NCI-H345 (cell line): ENCODE data around the gene PLCB1.
A peak's percentile ranks its signal among the peaks of the same experiment; 100 is the strongest.
"Not testable (repeated sequence)": the region's sequence is repeated elsewhere in the genome, so short reads cannot be mapped to it uniquely, and the experiment has no call there.

Source experiments
- DNase-seq: peaks from one replicate; lab custom pipeline; 2025; lab: John Stamatoyannopoulos, UW

The PLCB1 gene

DNA sequence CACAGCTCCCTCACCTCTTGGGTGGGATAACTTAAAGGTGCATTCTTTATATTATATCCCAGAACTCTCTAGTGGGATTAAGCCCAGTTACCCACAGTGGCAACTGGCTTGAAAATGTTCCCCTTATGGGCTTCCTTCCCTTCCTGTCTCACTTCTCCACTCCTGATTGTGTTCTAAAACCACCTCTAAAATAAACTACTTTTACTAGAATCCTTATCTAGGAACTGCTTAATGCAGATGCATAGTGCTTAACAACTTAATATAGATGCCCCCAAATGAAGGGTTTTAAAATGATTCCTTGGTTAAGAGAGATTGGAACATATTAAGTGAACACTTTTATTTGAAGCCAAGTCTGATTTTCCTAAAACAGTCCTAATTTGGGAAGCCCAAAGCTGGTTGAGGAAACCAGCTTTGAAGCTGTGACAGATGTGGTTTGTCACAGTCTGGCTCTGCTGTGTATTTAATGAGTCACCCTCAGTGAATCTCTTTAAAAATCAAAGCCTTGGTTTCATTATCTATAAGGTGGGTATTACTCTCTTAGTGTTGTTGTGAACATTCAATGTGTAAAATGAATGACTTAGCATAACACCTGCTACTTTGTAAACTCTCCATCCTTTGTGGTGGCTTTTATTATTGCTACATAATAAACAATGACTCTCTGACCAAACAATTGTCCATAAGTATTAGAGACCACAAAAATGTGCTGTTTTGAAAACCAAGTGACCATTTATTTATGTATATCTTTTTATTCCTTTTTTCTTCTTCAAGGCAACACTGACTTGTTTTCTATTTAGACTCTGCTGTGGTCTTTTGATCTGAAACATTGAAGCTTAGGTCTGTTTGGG is 24.4 kb downstream of the PLCB1 start:
- DNase-seq: peak; percentile 77

DNA sequence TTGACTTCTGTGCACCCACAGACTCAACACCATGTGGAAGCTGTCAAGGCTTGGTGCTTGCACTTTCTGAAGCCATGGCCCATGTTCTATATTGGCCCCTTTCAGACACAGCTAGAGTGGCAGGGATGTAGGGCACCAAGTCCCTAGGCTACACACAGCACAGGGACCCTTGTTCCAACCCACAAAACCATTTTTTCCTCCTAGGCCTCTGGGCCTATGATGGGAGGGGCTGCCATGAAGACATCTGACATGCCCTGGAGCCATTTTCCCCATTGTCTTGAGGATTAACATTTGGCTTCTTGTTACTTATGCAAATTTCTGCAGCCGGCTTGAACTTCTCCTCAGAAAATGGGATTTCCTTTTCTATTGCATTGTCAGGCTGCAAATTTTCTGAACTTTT is 27.2 kb downstream of the PLCB1 start:
- DNase-seq: not testable (repeated sequence)

DNA sequence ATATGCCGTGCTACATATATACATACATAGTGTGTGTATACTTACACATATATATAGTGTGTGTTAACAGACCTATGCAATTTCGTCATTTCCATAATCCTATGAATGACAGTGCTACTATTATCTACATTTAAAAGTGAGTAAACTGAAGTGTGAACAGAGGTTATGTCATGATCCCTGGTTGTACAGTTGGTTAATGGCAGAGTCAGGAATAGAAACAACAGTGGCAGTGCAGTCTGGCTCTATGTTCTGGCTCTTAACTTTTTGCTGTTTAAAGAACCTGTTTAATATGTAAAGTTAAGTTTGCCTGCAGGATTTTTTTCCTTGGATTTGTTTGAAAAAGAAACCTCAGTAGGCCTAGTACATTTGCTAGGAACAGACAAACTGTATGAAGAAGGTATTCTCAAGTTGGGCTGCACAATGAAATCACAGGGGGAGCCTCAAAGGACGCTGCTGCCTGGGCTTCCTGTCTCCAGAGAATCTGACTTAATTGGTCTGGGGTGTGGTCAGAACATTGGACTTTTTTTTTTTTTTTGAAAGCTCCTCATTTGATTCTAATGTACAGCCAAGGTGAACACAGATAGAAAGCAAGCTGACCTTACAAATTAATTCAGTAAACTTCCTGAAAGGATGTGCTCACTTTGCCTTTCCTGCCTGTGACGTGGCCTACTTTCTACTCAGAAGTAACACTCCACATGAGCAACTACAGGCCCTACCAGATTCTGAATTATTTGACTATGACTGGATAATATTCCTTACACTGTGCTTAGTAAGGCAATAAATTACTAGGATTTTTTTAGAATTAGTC is 29.4 kb downstream of the PLCB1 start:
- DNase-seq: no peak

DNA sequence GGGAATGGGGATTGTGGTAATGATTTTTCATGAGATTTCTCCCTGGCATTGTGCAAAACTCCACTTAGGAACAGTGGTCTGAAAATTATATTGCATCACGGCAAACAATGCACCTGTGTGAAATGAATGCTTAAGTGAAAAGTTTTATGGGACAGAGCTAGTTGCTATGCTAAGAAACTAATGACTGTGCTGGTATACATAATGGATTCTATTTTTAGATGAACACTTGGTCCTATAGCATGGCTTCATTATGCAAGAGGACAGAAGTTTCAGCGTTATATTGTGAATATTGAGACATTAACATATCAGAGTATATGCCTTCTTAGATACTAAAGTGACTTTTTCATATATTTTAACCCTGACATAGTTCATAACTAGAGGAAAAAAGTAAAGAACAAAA is 30.5 kb downstream of the PLCB1 start:
- DNase-seq: no peak

DNA sequence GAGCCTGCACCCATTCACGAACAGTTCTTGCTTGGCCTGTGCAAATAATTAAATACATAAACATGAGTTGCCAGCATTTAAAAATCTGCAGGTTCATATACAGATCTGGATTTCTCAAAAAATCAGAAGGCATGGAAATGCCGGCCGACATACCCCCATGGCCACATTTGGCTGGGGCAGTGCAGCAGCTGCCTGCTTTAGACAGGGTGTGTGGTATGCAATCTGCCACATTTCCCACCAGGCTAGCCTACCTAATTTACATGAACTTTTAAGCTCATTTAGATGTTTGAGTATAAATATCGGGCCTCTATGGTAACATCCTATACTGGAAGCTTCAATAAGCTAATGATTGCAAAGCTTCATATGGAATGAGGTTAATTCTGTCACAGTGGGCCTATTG is 31.5 kb downstream of the PLCB1 start:
- DNase-seq: no peak

DNA sequence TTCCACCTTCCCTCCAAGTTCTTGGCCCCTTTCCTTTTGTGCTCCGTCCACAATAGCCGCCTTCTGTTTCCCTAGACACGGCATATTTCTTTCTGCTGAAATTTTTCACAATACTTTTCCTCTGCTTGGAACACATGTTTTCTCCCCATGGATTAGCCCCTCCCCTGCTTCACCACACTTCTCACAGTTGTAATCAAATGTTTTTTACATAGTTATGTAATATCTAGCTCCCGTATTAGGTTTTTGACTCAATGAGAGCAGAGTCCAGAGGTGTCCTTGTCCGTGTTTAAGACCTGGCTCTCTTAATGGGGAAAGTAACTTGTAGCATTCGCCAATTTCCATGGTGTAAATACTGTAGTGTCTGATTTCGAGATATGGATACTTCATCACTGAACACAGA is 34.7 kb downstream of the PLCB1 start:
- no peak for DNase-seq

DNA sequence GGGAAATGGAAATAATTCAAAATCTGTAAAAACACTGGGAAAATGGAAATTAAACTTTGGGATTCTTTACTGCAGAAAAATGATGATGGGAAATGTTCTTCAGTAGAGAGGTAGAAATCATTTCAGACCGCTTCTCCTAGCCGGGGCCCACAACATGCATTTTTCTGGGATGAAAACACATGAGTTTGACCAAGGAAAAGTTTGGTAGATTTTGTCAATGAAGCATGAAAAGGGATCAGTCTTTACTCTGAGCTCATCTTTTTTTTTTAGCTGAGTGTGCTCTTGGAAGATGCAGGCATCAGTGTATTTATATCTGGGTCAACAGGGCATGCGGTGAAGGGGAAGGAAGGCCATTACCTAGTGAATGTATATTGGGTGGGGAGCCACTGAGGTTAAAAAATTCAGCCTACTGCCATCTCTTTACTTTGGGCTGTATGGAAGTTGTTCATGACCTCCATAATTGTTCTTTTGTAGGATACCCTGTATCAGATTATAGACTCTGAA is 36.8 kb downstream of the PLCB1 start:
- DNase-seq: no peak

DNA sequence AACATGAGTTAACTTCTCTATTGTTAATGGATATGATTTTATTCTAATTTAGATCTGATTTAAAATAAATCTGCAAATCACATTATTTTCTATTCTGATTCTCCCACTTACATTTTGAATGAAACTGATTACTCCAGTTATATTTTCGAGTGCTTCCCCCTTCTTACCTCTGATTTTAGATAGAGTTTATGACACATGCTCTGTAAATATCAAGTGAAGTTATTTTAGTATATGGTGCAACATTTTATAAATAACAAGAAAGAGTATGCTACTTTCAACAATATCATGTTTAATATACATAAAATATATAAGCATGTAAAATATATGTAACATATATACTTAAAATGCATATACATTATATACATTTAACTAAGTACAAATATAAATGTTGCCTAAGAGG is 38.9 kb downstream of the PLCB1 start:
- no peak for DNase-seq

DNA sequence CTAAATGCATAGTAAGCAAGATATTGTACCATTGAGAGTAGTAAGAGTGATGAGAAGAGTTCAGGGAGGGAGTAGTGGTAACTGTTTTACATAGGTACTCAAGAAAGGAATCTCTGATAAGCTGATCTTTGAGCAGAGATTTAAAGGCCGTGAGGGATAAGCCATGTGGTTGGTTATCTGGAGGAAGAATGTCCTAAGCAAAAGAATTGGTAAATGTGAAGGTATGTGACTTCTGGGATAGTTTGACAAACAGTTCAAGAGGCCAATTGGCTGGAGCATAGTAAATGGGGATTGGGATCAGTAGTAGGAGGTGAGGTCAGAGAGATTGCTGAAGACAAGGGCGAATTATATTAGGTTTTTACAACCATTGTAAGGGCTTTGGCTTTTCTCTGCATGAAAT is 40.1 kb downstream of the PLCB1 start:
- DNase-seq: no peak

DNA sequence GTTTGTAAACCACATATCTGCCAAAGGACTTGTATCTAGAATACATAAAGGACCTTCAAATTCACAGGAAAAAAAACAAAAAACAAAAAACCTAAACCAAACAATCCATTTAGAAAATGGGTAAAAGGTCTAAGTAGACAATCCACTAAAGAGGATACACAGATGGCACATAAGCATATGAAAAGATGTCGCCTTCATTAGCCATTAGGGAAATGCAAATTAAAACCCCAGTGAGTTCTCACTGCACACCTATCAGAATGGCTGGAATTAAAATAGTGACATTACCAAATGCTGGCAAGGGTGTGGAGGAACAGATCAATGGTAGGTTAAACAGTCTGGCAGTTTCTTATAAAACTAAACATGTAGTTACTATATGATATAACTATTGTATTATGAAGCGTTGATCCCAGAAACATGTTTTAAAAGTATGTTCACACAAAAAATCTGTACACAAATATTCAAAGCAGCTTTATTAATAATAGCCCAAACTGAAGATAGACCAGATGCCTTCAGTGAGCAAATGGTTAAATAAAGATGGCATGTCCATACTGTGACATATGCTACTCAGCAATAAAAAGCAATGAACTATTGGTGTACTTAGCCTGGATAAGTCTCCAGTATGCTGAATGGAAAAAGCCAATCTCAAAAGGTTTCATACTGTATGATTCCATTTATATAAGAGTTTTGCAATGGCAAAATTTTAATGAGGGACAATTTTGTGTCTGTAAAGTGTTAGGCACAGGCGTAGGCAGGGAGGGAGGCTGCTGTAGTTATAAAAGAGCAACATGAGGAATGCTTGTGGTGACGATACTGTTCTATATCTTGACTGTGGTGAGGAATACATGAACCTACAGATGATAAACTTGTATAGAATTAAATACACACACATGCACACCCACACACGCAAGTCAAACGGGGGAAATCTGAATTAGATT is 43.9 kb downstream of the PLCB1 start:
- no peak for DNase-seq

DNA sequence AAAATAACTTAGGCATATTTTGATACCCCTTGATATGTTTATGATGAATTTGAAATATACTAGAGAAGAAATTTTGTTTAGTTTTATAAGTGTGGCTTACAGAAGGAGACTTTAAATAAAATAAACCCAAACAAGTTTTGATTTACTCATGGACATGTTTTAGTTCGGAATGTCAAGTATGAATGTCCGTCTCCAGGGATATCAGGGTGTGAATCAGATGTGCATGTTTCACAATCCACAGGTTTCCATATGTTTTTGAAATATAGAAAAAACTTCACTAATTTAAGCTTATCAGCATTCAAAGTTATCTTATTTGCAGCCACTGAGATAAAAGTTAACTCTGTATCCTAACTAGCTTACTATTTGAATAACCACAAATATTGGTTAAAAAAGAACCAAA is 51.5 kb downstream of the PLCB1 start:
- DNase-seq: no peak

DNA sequence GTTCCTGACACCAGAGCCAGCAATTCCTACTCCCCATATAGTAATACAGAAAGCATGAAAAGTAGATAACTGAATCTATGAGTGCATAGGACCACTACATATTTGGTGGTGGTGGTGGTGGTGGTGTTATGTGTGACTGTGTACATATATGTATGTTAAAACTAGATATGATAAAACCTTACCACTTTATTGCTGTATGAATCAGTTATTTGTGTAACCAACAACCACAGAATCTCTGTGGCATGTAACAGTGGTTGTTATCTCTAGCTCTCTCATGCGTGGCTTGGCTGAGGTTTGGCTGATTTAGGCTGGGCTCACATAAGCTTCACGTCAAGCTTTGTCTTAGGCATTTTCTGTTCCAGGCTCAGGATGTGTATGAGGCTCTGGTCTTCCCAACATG is 55.7 kb downstream of the PLCB1 start:
- DNase-seq: no peak

DNA sequence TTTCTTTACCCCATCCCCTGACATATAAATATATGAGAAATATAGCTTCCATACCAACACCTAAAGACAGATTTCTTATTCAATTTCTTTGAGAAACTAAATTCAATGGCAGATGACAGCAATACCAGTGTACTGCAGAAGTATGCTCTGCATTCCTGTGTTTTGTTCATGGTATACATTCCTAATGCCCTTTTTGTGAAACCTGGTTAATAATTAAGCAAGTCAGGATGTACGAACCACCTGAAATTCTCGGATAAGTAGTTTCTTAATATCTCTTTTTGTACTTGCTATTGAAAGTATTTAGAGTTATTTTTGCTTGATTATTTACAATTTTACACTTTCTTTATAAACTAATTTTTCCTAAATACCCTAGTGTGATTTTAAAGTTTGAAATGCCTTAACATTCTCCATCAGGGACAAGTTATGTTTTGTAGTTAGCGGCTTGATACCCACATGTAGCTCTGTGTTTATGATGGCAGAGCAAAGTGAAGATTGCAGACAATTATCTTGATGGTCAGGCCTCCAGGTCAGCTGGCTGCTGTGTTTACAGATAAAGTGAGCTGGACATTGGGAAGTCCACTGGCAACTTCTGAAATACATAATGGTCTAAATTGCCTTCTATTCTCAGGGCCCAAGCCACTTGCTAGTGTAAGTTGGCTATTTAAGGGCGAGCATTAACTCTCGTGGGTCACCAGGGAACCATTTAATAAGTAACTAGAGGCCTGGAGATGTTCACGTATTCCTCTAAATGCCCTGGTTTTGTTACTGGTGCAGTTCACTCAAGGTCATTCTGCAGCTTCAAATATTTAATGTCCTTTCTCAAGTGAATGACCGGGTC is 58.2 kb downstream of the PLCB1 start:
- DNase-seq: no peak

DNA sequence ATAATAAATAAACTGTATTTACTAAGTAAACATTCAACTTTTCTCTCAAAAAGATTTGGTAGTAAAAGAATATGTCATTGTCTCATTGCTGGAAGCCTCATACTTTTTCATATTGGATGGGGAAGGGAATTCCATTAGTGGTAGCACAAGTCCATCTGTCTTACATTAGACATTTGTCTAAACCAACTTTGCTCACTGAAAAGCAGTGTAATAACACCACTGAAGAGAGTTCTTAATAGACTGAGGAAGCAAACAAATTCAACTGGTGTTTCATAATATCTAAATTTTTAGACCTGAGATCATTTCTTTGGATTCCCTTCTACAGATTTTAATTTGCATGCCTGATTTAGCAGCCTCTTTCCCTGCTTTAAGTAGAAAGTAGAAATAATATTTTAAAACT is 62.7 kb downstream of the PLCB1 start:
- no peak for DNase-seq

DNA sequence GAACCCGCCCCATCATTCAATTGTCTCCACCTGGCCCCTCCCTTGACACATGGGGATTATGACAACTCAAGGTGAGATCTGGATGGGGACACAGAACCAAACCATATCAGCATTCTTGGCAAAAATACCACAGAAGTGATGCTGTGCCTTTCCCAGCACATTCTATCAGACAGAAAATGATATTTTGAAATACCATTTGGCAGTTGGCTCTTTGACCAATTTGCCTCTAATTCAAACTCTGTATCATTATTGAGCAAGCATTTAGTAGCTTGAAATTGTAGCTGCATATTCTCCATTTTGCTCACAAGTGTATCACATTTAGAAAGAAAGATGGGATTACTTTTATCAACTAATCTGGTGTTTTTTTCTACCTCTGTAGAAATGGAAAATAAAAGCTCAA is 64.0 kb downstream of the PLCB1 start:
- no peak for DNase-seq

DNA sequence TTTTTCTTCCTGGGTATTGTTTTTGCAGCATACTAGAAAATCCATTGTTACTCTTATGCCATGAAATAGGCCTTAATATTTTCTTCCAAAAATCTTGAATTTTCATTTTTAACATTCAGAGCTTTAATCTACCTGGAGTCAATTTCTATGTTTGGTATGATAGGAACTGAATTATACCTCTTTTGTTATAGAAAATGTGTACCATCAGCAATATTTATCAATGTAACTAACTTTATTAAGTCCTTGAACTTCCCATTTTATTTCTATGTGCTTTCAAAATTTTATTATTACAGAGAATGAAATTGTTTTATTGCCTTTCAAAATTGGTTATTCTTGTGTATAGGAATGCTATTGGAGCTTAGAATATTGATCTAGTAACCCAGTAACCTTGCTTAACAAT is 68.2 kb downstream of the PLCB1 start:
- no peak for DNase-seq

DNA sequence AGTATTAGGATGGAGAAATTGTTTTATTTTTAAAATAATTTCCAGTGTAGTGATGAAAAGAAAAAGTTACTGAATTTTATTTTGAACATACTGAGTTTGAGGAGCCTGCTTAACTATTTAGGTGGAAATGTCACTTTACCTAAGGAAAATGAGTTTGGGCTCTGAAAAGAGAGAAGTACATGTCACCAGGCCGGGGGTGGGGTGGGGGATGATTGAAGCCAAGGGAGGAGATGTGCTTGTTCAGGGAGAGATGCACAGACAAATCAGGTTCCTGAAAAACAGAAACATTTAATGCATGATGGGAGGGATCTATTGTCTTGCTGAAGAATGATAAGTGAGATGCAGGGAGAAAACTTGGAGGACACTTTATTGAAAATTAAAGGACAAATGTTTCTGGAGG is 71.3 kb downstream of the PLCB1 start:
- no peak for DNase-seq

DNA sequence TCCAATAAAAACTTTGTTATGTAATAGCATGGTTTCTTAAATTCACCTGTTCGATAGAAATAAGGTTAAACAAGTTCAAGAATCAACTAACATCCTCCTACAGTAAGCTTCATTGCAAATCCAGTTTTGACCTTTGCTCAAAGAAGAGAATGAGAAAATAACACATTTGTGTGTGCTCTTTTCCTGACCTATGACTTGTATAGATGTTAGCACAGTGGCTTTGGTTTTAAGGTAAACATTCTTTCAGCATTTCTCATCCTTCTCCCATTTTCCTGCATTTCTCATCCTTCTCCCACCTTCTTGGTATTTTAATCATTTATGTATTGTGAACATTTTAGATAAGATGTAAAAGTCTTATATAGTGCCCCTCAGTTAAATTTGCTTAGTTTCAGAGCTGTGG is 73.9 kb downstream of the PLCB1 start:
- DNase-seq: no peak

DNA sequence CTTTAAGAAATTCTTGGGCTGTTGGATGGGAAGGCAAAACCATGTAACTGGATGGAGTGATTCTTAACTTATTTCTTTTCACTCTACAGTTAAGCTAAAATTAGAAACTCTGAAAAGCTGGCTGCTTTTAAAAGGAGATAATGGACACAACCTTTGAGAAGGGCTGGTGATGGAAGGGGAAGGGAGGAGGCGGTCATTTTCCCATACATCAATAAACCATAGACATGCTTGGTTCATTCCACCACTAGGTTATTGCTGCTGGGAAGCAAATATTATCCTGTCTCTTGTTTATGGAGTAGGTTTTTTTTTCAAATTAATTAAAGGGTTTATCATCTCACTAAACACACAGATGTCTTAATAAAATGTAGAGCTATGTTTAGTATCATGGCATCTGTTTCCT is 76.2 kb downstream of the PLCB1 start:
- no peak for DNase-seq

DNA sequence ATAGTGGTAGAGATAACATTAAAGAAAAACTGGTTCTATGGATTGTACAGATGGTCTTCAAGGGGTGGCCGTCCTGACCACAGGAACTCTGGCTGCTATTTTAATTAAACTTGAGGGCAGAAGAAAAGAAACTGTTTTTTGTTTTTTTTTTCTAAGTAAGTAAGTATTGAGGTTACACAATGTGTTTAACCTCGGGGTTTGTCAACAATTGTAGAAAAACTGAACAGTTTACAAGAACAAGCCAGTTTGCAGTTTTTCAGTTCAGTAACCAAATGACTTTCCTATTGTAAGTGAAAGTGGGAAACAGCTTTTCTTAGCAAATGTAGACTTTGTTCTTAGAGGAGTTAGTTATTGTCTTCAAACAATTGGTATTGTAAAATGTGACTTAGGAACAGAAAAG is 77.0 kb downstream of the PLCB1 start:
- no peak for DNase-seq

DNA sequence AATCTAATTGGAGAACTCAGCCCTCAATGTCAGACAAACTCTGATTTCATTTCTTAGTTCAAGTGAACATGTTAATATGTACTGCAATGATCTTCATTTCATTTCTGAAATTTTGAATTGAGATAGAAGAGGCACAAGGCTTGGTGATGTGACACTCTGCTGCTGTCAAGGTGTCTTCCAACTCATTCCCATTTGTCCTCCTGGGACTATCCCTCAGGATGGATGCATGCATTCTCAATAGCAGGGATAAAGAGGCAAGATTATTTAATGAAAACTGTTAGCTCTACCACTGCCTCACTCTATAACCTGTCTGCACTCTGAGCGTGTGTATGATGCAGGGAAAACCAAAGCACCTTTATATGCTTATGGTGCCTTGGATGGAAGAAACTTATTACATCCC is 78.7 kb downstream of the PLCB1 start:
- no peak for DNase-seq
